ENCODE results near the gene MTHFD1L. TPM values are rescaled to one million over a fixed set of nuclear protein-coding genes. Genes with fewer than 3 reads are reported as not detected.

Gene MTHFD1L
- polyA plus RNA-seq, 3 donors: 0.25 to 1.3 (median 0.39) TPM

- H3K27ac Mint-ChIP-seq: no peak overlapping the region
- Histone ChIP-seq H3K36me3 (replicated peaks in 1 of 2; ENCODE audit: control insufficient read depth in 1 of 2, insufficient read depth in 2 of 2, low read length in 2 of 2) (no peaks in the 10 kb centered on the region), H3K4me2 (replicated peaks; ENCODE audit: extremely low read depth, low read length, poor library complexity, severe bottlenecking) (no peak overlapping the region), H3K27me3 (ENCODE audit: control insufficient read depth in 2 of 2, insufficient read depth in 2 of 2, low read length in 2 of 2) (no peaks in the 10 kb centered on the region), H3K4me1 (ENCODE audit: control insufficient read depth in 1 of 2, insufficient read depth in 2 of 2, low read length in 2 of 2) (no peaks in the 10 kb centered on the region), H3K9ac (ENCODE audit: insufficient read depth, low read length, poor library complexity, severe bottlenecking) (no peak overlapping the region), H3K9me3 (replicated peaks in 1 of 2; ENCODE audit: control insufficient read depth in 1 of 2, insufficient read depth in 1 of 2, low read length in 2 of 2) (no peaks in the 10 kb centered on the region), H4K20me1 (ENCODE audit: insufficient read depth, low read length) (no peaks in the 10 kb centered on the region), H3K4me3 (replicated peaks in 1 of 3; ENCODE audit: low read depth in 2 of 3, low read length in 3 of 3) (no peak overlapping the region), H3K79me2 (ENCODE audit: insufficient read depth, low read length) (no peaks in the 10 kb centered on the region), H3K27ac (ENCODE audit: low read depth in 1 of 2, low read length in 2 of 2) (no peak overlapping the region), H2AFZ (ENCODE audit: insufficient read depth, low read depth, low read length, poor library complexity, severe bottlenecking) (no peak overlapping the region)
- DNase-seq: no peak
- no peak overlapping the region for H3K4me3 Mint-ChIP-seq
- intact Hi-C loops (cut with micrococcal nuclease): no loop called here
- peaks cover 3 to 7% of the 10 kb centered on the region in 2 donors for H3K36me3 Mint-ChIP-seq
- peaks cover 0 to 11% (median 3%) of the 10 kb centered on the region in 7 donors for H3K9me3 Mint-ChIP-seq
- H3K27me3 Mint-ChIP-seq (ENCODE audit: low read depth in 3 of 3): peaks cover 0 to 2% (median 0%) of the 10 kb centered on the region in 3 donors
- no peaks in the 10 kb centered on the region for H3K4me1 Mint-ChIP-seq
- WGBS (ENCODE audit: insufficient coverage): no CpG with 5 or more reads among the region's 2 CpGs
- TF ChIP-seq CTCF (IDR thresholded peaks at IDR 0.05): no peak
Observed at GRCh38 chr6:150908901-150909300, 43.4 kb downstream of the MTHFD1L start.

- Mint-ChIP-seq H3K4me1 (no peaks in the 10 kb centered on the region), H3K9me3 (peaks cover 0 to 11% (median 3%) of the 10 kb centered on the region in 7 donors), H3K36me3 (peaks cover 3 to 7% of the 10 kb centered on the region in 2 donors), H3K27me3 (ENCODE audit: low read depth in 3 of 3) (peaks cover 0 to 2% (median 0%) of the 10 kb centered on the region in 3 donors), H3K27ac (peak overlapping the region in 1 of 7 donors; percentile 26), H3K4me3 (no peak overlapping the region)
- intact Hi-C loops (cut with micrococcal nuclease): no loop called here
- Histone ChIP-seq H3K9ac (ENCODE audit: insufficient read depth, low read length, poor library complexity, severe bottlenecking) (no peak overlapping the region), H2AFZ (ENCODE audit: insufficient read depth, low read depth, low read length, poor library complexity, severe bottlenecking) (no peak overlapping the region), H3K36me3 (replicated peaks in 1 of 2; ENCODE audit: control insufficient read depth in 1 of 2, insufficient read depth in 2 of 2, low read length in 2 of 2) (no peaks in the 10 kb centered on the region), H3K4me2 (replicated peaks; ENCODE audit: extremely low read depth, low read length, poor library complexity, severe bottlenecking) (no peak overlapping the region), H3K4me1 (ENCODE audit: control insufficient read depth in 1 of 2, insufficient read depth in 2 of 2, low read length in 2 of 2) (no peaks in the 10 kb centered on the region), H3K79me2 (ENCODE audit: insufficient read depth, low read length) (no peaks in the 10 kb centered on the region), H3K27me3 (ENCODE audit: control insufficient read depth in 2 of 2, insufficient read depth in 2 of 2, low read length in 2 of 2) (no peaks in the 10 kb centered on the region), H3K9me3 (replicated peaks in 1 of 2; ENCODE audit: control insufficient read depth in 1 of 2, insufficient read depth in 1 of 2, low read length in 2 of 2) (no peaks in the 10 kb centered on the region), H3K27ac (ENCODE audit: low read depth in 1 of 2, low read length in 2 of 2) (no peak overlapping the region), H3K4me3 (replicated peaks in 1 of 3; ENCODE audit: low read depth in 2 of 3, low read length in 3 of 3) (no peak overlapping the region), H4K20me1 (ENCODE audit: insufficient read depth, low read length) (no peaks in the 10 kb centered on the region)
- no peak for DNase-seq
- WGBS (ENCODE audit: insufficient coverage): no CpG with 5 or more reads among the region's 2 CpGs
- TF ChIP-seq CTCF (IDR thresholded peaks at IDR 0.05): no peak
Observed at GRCh38 chr6:150910561-150910960, 45.1 kb downstream of the MTHFD1L start.

Measured in CD14-positive monocyte (primary cell).